Measurements from ENCODE around the gene ELOVL4. TPM values are rescaled to one million over a fixed set of nuclear protein-coding genes. Genes with fewer than 3 reads are reported as not detected.

The ELOVL4 gene
- total and polyA plus RNA-seq, 11 donors: 0.09 to 0.48 (median 0.20) TPM

GRCh38 chr6:79868098-79868722 is 79.1 kb downstream of the ELOVL4 start:
- no peaks in the 10 kb centered on the region for H3K36me3 ChIP-seq
- DNase-seq (no peak), ATAC-seq (peak in 1 of 4 donors; percentile 41)
- H3K4me3 ChIP-seq: no peak overlapping the region
- peaks cover 0 to 4% (median 0%) of the 10 kb centered on the region in 9 donors for H3K27me3 ChIP-seq
- intact Hi-C loops (cut with DNase I): loop anchor here in 9 of 10 donors (2.0 to 10.0 kb wide), 4 partner anchors 83 to 93 kb away; no protein-coding TSS in a partner anchor
- WGBS, 4 donors: 34 to 43% (median 41%) methylated on average over 12 of the region's 12 CpGs
- peaks cover 0 to 15% (median 0%) of the 10 kb centered on the region in 12 donors for H3K4me1 ChIP-seq
- no peak for TF ChIP-seq POLR2A (IDR thresholded peaks at IDR 0.05)
- TF ChIP-seq CTCF (IDR thresholded peaks at IDR 0.05): peak; percentile 31 to 63 (median 46)
- H3K9me3 ChIP-seq: no peaks in the 10 kb centered on the region
- H3K27ac ChIP-seq: no peak overlapping the region

Other genes with a start within 250 kb of the ELOVL4 start
- 1 to 10 TPM in 1 of 9 donors, under 1 TPM in 6, not detected in 2; 0.12 to 2.9 (median 0.48) TPM for gene TTK, start 57.1 kb upstream of the ELOVL4 start, total RNA-seq
- under 1 TPM; 0.04 to 0.12 TPM for gene TTK, start 57.1 kb upstream of the ELOVL4 start, polyA plus RNA-seq
- gene BCKDHB, start 159.1 kb upstream of the ELOVL4 start, total RNA-seq: 10 to 100 TPM; 17.3 to 41.9 (median 31.0) TPM
- gene BCKDHB, start 159.1 kb upstream of the ELOVL4 start, polyA plus RNA-seq: 10 to 100 TPM; 10.1 to 14.1 TPM